Astrocyte of the cerebellum (primary cell): ENCODE data around the gene LEP.

Source experiments
- DNase-seq: peaks from one replicate; pipeline ENCODE4 v3.0.0-alpha.2; 2011; ENCODE audit warnings: low read depth
- H3K4me3 ChIP-seq: 2 replicates; pipeline ENCODE4 v1.5.1; 2011; ENCODE audit warnings: mild to moderate bottlenecking, low read depth, low read length, moderate library complexity
- in situ Hi-C: cut with HindIII; loops from 2 replicates; pipeline ENCODE4 v1.10.0; 2017; ENCODE audit warnings: low sequenced_read_pairs
- TF ChIP-seq, protein P1 (sequence below): IDR thresholded peaks from 2 replicates; pipeline ENCODE4 v1.5.1; 2012; ENCODE audit warnings: low read length, low read depth, moderate library complexity, mild to moderate bottlenecking; ENCODE audit errors: missing control alignments

Gene LEP

GRCh38 chr7:128205068-128205467 is 36.0 kb upstream of the LEP start:
- in situ Hi-C loops: loop anchor here (25.0 kb wide), 2 partner anchors 493 to 618 kb away; partner anchors contain the start of genes ARF5, FSCN3 and GCC1
- no peak for DNase-seq
- no peak overlapping the region for H3K4me3 ChIP-seq
- TF ChIP-seq, protein P1, sequence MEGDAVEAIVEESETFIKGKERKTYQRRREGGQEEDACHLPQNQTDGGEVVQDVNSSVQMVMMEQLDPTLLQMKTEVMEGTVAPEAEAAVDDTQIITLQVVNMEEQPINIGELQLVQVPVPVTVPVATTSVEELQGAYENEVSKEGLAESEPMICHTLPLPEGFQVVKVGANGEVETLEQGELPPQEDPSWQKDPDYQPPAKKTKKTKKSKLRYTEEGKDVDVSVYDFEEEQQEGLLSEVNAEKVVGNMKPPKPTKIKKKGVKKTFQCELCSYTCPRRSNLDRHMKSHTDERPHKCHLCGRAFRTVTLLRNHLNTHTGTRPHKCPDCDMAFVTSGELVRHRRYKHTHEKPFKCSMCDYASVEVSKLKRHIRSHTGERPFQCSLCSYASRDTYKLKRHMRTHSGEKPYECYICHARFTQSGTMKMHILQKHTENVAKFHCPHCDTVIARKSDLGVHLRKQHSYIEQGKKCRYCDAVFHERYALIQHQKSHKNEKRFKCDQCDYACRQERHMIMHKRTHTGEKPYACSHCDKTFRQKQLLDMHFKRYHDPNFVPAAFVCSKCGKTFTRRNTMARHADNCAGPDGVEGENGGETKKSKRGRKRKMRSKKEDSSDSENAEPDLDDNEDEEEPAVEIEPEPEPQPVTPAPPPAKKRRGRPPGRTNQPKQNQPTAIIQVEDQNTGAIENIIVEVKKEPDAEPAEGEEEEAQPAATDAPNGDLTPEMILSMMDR: no peak

- in situ Hi-C loops: loop anchor here (25.0 kb wide), 2 partner anchors 494 to 619 kb away; partner anchors contain the start of genes ARF5, FSCN3 and GCC1
- DNase-seq: no peak
- TF ChIP-seq, protein P1: no peak
- H3K4me3 ChIP-seq: no peak overlapping the region
Measured at GRCh38 chr7:128206017-128206746, 34.9 kb upstream of the LEP start.

- in situ Hi-C loops: loop anchor here (25.0 kb wide), 2 partner anchors 495 to 620 kb away; partner anchors contain the start of genes ARF5, FSCN3 and GCC1
Measured at GRCh38 chr7:128206747-128207500, 34.2 kb upstream of the LEP start.

GRCh38 chr7:128207609-128208008 is 33.5 kb upstream of the LEP start:
- DNase-seq: no peak
- H3K4me3 ChIP-seq: no peak overlapping the region
- in situ Hi-C loops: loop anchor here (25.0 kb wide), 2 partner anchors 495 to 620 kb away; partner anchors contain the start of genes ARF5, FSCN3 and GCC1
- TF ChIP-seq, protein P1: no peak

More at GRCh38 chr7:128206747-128207500, 34.2 kb upstream of the LEP start:
- no peak for DNase-seq
- H3K4me3 ChIP-seq: no peak overlapping the region
- TF ChIP-seq, protein P1: no peak

GRCh38 chr7:128209229-128210035 is 31.6 kb upstream of the LEP start:
- in situ Hi-C loops: loop anchor here (25.0 kb wide), 2 partner anchors 497 to 622 kb away; partner anchors contain the start of genes ARF5, FSCN3 and GCC1

More at GRCh38 chr7:128209229-128210035, 31.6 kb upstream of the LEP start:
- TF ChIP-seq, protein P1: peak; percentile 97
- H3K4me3 ChIP-seq: no peak overlapping the region
- peak; percentile 64 for DNase-seq
